Transverse colon (tissue), 4 donors: ENCODE results near the gene SMCO2.
A peak's percentile ranks its signal among the peaks of the same experiment; 100 is the strongest.

Experiments
- EP300 ChIP-seq: sonication (generic); formaldehyde crosslinking; IDR thresholded peaks from one replicate; pipeline ENCODE4 v1.6.1; 2017; ENCODE audit warnings: antibody characterized with exemption, low read depth
- POLR2A ChIP-seq: fragments of 450-650 bp; IDR thresholded peaks from one replicate; pipeline ENCODE4 v1.6.1; 2016; ENCODE audit warnings: antibody characterized with exemption, mild to moderate bottlenecking, moderate library complexity
- POLR2AphosphoS5 ChIP-seq, 3 donors: sonication (generic); formaldehyde crosslinking; IDR thresholded peaks; one replicate each; pipeline ENCODE4 v1.6.1; 2016; ENCODE audit warnings: antibody characterized with exemption in 3 of 3
- TF ChIP-seq, protein P1 (sequence below), 5 experiments: fragments of 200-600 bp in 3 of 5; fragments of 450-650 bp in 2 of 5; sonication (generic) in 3 of 5; IDR thresholded peaks; 1 replicate in 2 of 5; 2 replicates in 3 of 5; pipeline ENCODE4 v1.5.1; 2016 to 2017; ENCODE audit warnings: antibody characterized with exemption in 5 of 5, inconsistent platforms in 3 of 5, mild to moderate bottlenecking in 2 of 5, moderate library complexity in 1 of 5

DNA sequence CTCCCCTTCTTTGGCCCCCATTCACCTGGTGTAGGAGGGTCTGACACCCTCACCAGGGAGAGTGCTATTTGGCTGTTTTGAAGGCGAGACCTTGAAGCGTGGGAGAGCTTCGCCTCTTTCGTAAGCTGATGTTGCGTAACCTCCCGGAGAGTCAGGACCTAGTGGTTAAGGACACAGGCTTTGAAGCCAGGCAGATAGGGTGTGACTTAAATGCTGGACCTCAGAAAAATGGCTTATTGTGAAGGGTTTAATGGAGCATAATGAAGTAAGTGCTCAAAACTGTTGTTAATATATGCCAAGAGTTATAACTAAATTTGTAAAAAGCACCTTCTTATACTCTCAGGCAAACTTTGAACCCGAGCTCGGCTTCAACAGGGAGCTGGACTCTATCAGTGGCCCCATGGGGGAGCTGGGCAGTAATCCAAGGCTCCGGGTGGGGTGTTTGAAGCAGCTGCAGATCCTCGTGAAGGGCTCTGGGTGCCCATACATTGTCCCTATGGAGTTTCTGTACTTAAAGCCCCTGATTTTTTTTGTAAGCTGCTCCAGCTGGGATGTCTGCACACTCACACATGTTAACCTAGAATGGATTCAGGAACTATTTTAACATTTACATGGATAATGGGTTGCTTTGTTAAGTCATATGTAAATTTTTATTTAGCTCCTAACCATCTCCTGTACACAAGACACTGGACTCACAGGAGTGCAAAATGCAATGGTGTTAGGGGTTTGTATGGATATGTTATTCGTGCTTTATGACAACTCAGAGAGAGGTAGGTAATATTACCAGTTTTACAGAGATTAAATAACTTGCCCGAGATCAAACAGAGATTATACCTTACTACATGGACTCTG lies 103.5 kb downstream of the SMCO2 start:
- TF ChIP-seq, protein P1, sequence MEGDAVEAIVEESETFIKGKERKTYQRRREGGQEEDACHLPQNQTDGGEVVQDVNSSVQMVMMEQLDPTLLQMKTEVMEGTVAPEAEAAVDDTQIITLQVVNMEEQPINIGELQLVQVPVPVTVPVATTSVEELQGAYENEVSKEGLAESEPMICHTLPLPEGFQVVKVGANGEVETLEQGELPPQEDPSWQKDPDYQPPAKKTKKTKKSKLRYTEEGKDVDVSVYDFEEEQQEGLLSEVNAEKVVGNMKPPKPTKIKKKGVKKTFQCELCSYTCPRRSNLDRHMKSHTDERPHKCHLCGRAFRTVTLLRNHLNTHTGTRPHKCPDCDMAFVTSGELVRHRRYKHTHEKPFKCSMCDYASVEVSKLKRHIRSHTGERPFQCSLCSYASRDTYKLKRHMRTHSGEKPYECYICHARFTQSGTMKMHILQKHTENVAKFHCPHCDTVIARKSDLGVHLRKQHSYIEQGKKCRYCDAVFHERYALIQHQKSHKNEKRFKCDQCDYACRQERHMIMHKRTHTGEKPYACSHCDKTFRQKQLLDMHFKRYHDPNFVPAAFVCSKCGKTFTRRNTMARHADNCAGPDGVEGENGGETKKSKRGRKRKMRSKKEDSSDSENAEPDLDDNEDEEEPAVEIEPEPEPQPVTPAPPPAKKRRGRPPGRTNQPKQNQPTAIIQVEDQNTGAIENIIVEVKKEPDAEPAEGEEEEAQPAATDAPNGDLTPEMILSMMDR (IDR thresholded peaks at IDR 0.05) = no peak
- TF ChIP-seq POLR2A (no peak), POLR2AphosphoS5 (IDR thresholded peaks at IDR 0.05) (peak; percentile 15 to 48 (median 37)), EP300 (no peak)
